Transverse colon (tissue), 4 donors: ENCODE results near the gene DCP1B. TPM values are rescaled to one million over a fixed set of nuclear protein-coding genes. Genes with fewer than 3 reads are reported as not detected.

Source experiments
- DNase-seq: peaks from one replicate; pipeline ENCODE4 v3.0.0-alpha.2; 2019
- H3K27ac ChIP-seq, 4 donors: fragments of 200-600 bp; sonication (generic); 2 replicates each; pipeline ENCODE4 v1.5.1; 2016 to 2018; ENCODE audit warnings: inconsistent platforms in 4 of 4
- H3K27me3 ChIP-seq: fragments of 200-600 bp; sonication (generic); 2 replicates; pipeline ENCODE4 v1.5.1; 2017; ENCODE audit warnings: inconsistent platforms
- H3K36me3 ChIP-seq, 4 donors: fragments of 200-600 bp; sonication (generic); 2 replicates each; pipeline ENCODE4 v1.5.1; 2017 to 2019; ENCODE audit warnings: inconsistent platforms in 4 of 4
- H3K4me1 ChIP-seq, 4 donors: fragments of 200-600 bp; sonication (generic); 2 replicates each; pipeline ENCODE4 v1.5.1; 2017 to 2020; ENCODE audit warnings: inconsistent platforms in 4 of 4
- H3K4me3 ChIP-seq, 4 donors: fragments of 200-600 bp; sonication (generic); 1 replicate in 1 of 4; 2 replicates in 3 of 4; pipeline versions ENCODE4 v1.5.1 to v1.6.1; 2017 to 2019; ENCODE audit warnings: inconsistent platforms in 4 of 4
- H3K9me3 ChIP-seq, 2 donors: fragments of 200-600 bp; sonication (generic); 2 replicates each; pipeline ENCODE4 v1.5.1; 2017 to 2019; ENCODE audit warnings: inconsistent platforms in 2 of 2
- CTCF ChIP-seq, 5 experiments: fragments of 200-600 bp in 3 of 5; fragments of 450-650 bp in 2 of 5; sonication (generic) in 3 of 5; IDR thresholded peaks; 1 replicate in 2 of 5; 2 replicates in 3 of 5; pipeline ENCODE4 v1.5.1; 2016 to 2017; ENCODE audit warnings: antibody characterized with exemption in 5 of 5, inconsistent platforms in 3 of 5, mild to moderate bottlenecking in 2 of 5, moderate library complexity in 1 of 5
- EP300 ChIP-seq: sonication (generic); formaldehyde crosslinking; IDR thresholded peaks from one replicate; pipeline ENCODE4 v1.6.1; 2017; ENCODE audit warnings: antibody characterized with exemption, low read depth
- POLR2A ChIP-seq: fragments of 450-650 bp; IDR thresholded peaks from one replicate; pipeline ENCODE4 v1.6.1; 2016; ENCODE audit warnings: antibody characterized with exemption, mild to moderate bottlenecking, moderate library complexity
- POLR2AphosphoS5 ChIP-seq, 3 donors: sonication (generic); formaldehyde crosslinking; IDR thresholded peaks; one replicate each; pipeline ENCODE4 v1.6.1; 2016; ENCODE audit warnings: antibody characterized with exemption in 3 of 3
- WGBS, 2 donors: methylation state at CpG; one replicate each; pipeline ENCODE4 v1.1.5; 2018; ENCODE audit warnings: low coverage in 1 of 2; 5-methylcytosine and 5-hydroxymethylcytosine counted together
- in situ Hi-C, 4 donors: fragments of 200-750 bp; cut with MboI; loops; one replicate each; pipeline versions ENCODE4 v1.15.0 to v1.15.1; 2017; ENCODE audit warnings: low sequenced_read_pairs in 3 of 4, low pct_ligation_motif_present in 1 of 4, low pct_unique_long_range_greater_than_20kb in 1 of 4
- intact Hi-C: fragments of 100-400 bp; cut with DNase I; formaldehyde crosslinking; loops from one replicate; pipeline ENCODE4 v1.15.1; 2023; ENCODE audit warnings: low total_unique reads
- total RNA-seq, 4 donors: library from RNA; depleted of rRNA; stranded (reverse); fragments of >200 nt; gene quantifications; one replicate each; pipeline ENCODE4 v1.1.0, GENCODE V29; 2016

The DCP1B gene
- total RNA-seq, 4 donors from 2014 or later: 17.3 to 26.2 (median 20.6) TPM

- peaks cover 5 to 60% (median 17%) of the 10 kb centered on the region in 4 donors for H3K4me1 ChIP-seq
- H3K36me3 ChIP-seq: no peaks in the 10 kb centered on the region
- H3K4me3 ChIP-seq: no peak overlapping the region
- TF ChIP-seq EP300 (no peak), POLR2A (no peak), CTCF (IDR thresholded peaks at IDR 0.05) (no peak), POLR2AphosphoS5 (IDR thresholded peaks at IDR 0.05) (peak in 1 of 3 donors; percentile 26)
- WGBS, 2 donors: 73 to 86% methylated on average over 1 of the region's 1 CpG
- in situ Hi-C loops: no loop called here
- H3K9me3 ChIP-seq: no peaks in the 10 kb centered on the region
- peak overlapping the region; percentile 78 to 84 (median 82) for H3K27ac ChIP-seq
- no peak for DNase-seq
- no peaks in the 10 kb centered on the region for H3K27me3 ChIP-seq
- intact Hi-C loops: no loop called here
Observed at GRCh38 chr12:1974812-1975211, 29.4 kb downstream of the DCP1B start.

- H3K4me1 ChIP-seq: peaks cover 0 to 49% (median 8%) of the 10 kb centered on the region in 4 donors
- intact Hi-C loops (loop anchor here (2.0 kb wide), 1 partner anchor 60 kb away; no protein-coding TSS in a partner anchor), in situ Hi-C loops (no loop called here)
- H3K27ac ChIP-seq: peak overlapping the region; percentile 78 to 84 (median 82)
- peak; percentile 41 for DNase-seq
- no peaks in the 10 kb centered on the region for H3K36me3 ChIP-seq
- no peak overlapping the region for H3K4me3 ChIP-seq
- WGBS, 2 donors: 63 to 69% methylated on average over 9 of the region's 9 CpGs
- H3K9me3 ChIP-seq: no peaks in the 10 kb centered on the region
- TF ChIP-seq POLR2A (no peak), POLR2AphosphoS5 (IDR thresholded peaks at IDR 0.05) (peak; percentile 87 to 93 (median 88)), EP300 (peak; percentile 72)
- H3K27me3 ChIP-seq: no peaks in the 10 kb centered on the region
Observed at GRCh38 chr12:1972856-1973317, 31.4 kb downstream of the DCP1B start.

- Histone ChIP-seq H3K4me3 (no peak overlapping the region), H3K9me3 (no peaks in the 10 kb centered on the region), H3K4me1 (peaks cover 0 to 44% (median 7%) of the 10 kb centered on the region in 4 donors), H3K36me3 (no peaks in the 10 kb centered on the region), H3K27me3 (no peaks in the 10 kb centered on the region), H3K27ac (peak overlapping the region; percentile 78 to 84 (median 82))
- in situ Hi-C loops (no loop called here), intact Hi-C loops (loop anchor here (2.0 kb wide), 1 partner anchor 61 kb away; no protein-coding TSS in a partner anchor)
- TF ChIP-seq CTCF (IDR thresholded peaks at IDR 0.05): no peak
- TF ChIP-seq POLR2AphosphoS5 (IDR thresholded peaks at IDR 0.05): no peak
- TF ChIP-seq EP300: no peak
- no peak for TF ChIP-seq POLR2A
- DNase-seq: no peak
- 63 to 85% methylated on average over 1 of the region's 1 CpG for WGBS, 2 donors
Observed at GRCh38 chr12:1972260-1972659, 32.0 kb downstream of the DCP1B start.

- DNase-seq: no peak
- H3K4me1 ChIP-seq: peaks cover 0 to 34% (median 9%) of the 10 kb centered on the region in 4 donors
- TF ChIP-seq POLR2AphosphoS5 (IDR thresholded peaks at IDR 0.05): no peak
- no peak for TF ChIP-seq POLR2A
- no peak for TF ChIP-seq CTCF (IDR thresholded peaks at IDR 0.05)
- no peak for TF ChIP-seq EP300
- H3K4me3 ChIP-seq: no peak overlapping the region
- intact Hi-C loops: no loop called here
- 89% methylated on average over 3 of the region's 3 CpGs for WGBS, 2 donors
- peak overlapping the region; percentile 78 to 84 (median 82) for H3K27ac ChIP-seq
- in situ Hi-C loops: no loop called here
- H3K9me3 ChIP-seq: no peaks in the 10 kb centered on the region
- no peaks in the 10 kb centered on the region for H3K36me3 ChIP-seq
- no peaks in the 10 kb centered on the region for H3K27me3 ChIP-seq
Observed at GRCh38 chr12:1970331-1970900, 33.8 kb downstream of the DCP1B start.
